ENCODE data around the gene DISP1. TPM values are rescaled to one million over a fixed set of nuclear protein-coding genes. Genes with fewer than 3 reads are reported as not detected.

DISP1 gene
- total and polyA plus RNA-seq, 4 donors: 1.6 to 4.2 (median 2.6) TPM

- Histone ChIP-seq H3K27me3 (ENCODE audit: control insufficient read depth in 4 of 4, insufficient read depth in 4 of 4, low read length in 3 of 4) (no peaks in the 10 kb centered on the region), H3K9ac (ENCODE audit: low read depth in 1 of 2, low read length in 2 of 2) (no peak overlapping the region), H3K36me3 (ENCODE audit: control insufficient read depth in 4 of 4, insufficient read depth in 3 of 4, low read depth in 1 of 4, low read length in 3 of 4) (peaks cover 0 to 3% (median 0%) of the 10 kb centered on the region in 4 donors), H3K4me3 (ENCODE audit: low read depth in 1 of 3, low read length in 3 of 3) (no peak overlapping the region), H3K27ac (ENCODE audit: low read depth in 1 of 2, low read length in 2 of 2) (no peak overlapping the region), H3K4me1 (ENCODE audit: control insufficient read depth in 4 of 4, insufficient read depth in 4 of 4, low read length in 3 of 4) (no peaks in the 10 kb centered on the region), H3K9me3 (ENCODE audit: control insufficient read depth in 4 of 4, low read length in 3 of 4) (no peaks in the 10 kb centered on the region)
- no peak for TF ChIP-seq FOXA1 (IDR thresholded peaks at IDR 0.05)
- TF ChIP-seq RAD21 (IDR thresholded peaks at IDR 0.05): no peak
- no peak for TF ChIP-seq TAF1 (conservative IDR thresholded peaks at IDR 0.05)
- no peak for TF ChIP-seq NR2F2 (IDR thresholded peaks at IDR 0.05)
- TF ChIP-seq REST (IDR thresholded peaks at IDR 0.05): no peak
- no peak for TF ChIP-seq YY1 (IDR thresholded peaks at IDR 0.05)
- no peak for TF ChIP-seq HNF4A (conservative IDR thresholded peaks at IDR 0.05)
- TF ChIP-seq GABPA (IDR thresholded peaks at IDR 0.05 in 1 of 2, conservative IDR thresholded peaks at IDR 0.05 in 1 of 2): no peak
- TF ChIP-seq, protein P1, sequence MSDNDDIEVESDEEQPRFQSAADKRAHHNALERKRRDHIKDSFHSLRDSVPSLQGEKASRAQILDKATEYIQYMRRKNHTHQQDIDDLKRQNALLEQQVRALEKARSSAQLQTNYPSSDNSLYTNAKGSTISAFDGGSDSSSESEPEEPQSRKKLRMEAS (IDR thresholded peaks at IDR 0.05): no peak
- TF ChIP-seq ATF3 (IDR thresholded peaks at IDR 0.05): no peak
- WGBS: 93% methylated on average over 3 of the region's 3 CpGs
- DNase-seq (ENCODE audit: low spot score): no peak
Measured at GRCh38 chr1:222852326-222852725, 37.5 kb downstream of the DISP1 start.

GRCh38 chr1:222861062-222861461, 46.2 kb downstream of the DISP1 start:
- DNase-seq (ENCODE audit: low spot score): no peak
- Histone ChIP-seq H3K4me3 (ENCODE audit: low read depth in 1 of 3, low read length in 3 of 3) (no peak overlapping the region), H3K9ac (ENCODE audit: low read depth in 1 of 2, low read length in 2 of 2) (no peak overlapping the region), H3K4me1 (ENCODE audit: control insufficient read depth in 4 of 4, insufficient read depth in 4 of 4, low read length in 3 of 4) (no peaks in the 10 kb centered on the region), H3K36me3 (ENCODE audit: control insufficient read depth in 4 of 4, insufficient read depth in 3 of 4, low read depth in 1 of 4, low read length in 3 of 4) (peaks cover 0 to 1% (median 0%) of the 10 kb centered on the region in 4 donors), H3K27ac (ENCODE audit: low read depth in 1 of 2, low read length in 2 of 2) (no peak overlapping the region), H3K27me3 (ENCODE audit: control insufficient read depth in 4 of 4, insufficient read depth in 4 of 4, low read length in 3 of 4) (no peaks in the 10 kb centered on the region), H3K9me3 (ENCODE audit: control insufficient read depth in 4 of 4, low read length in 3 of 4) (peaks cover 0 to 1% (median 0%) of the 10 kb centered on the region in 4 donors)
- TF ChIP-seq RXRA (IDR thresholded peaks at IDR 0.05): no peak
- no peak for TF ChIP-seq JUND (IDR thresholded peaks at IDR 0.05)
- TF ChIP-seq EGR1 (IDR thresholded peaks at IDR 0.05; ENCODE audit: low read depth in 2 of 2): no peak
- TF ChIP-seq, protein P1 (IDR thresholded peaks at IDR 0.05): no peak
- TF ChIP-seq HNF4G (IDR thresholded peaks at IDR 0.05): no peak
- no peak for TF ChIP-seq REST (IDR thresholded peaks at IDR 0.05)
- TF ChIP-seq RAD21 (IDR thresholded peaks at IDR 0.05): no peak
- TF ChIP-seq, protein P2, sequence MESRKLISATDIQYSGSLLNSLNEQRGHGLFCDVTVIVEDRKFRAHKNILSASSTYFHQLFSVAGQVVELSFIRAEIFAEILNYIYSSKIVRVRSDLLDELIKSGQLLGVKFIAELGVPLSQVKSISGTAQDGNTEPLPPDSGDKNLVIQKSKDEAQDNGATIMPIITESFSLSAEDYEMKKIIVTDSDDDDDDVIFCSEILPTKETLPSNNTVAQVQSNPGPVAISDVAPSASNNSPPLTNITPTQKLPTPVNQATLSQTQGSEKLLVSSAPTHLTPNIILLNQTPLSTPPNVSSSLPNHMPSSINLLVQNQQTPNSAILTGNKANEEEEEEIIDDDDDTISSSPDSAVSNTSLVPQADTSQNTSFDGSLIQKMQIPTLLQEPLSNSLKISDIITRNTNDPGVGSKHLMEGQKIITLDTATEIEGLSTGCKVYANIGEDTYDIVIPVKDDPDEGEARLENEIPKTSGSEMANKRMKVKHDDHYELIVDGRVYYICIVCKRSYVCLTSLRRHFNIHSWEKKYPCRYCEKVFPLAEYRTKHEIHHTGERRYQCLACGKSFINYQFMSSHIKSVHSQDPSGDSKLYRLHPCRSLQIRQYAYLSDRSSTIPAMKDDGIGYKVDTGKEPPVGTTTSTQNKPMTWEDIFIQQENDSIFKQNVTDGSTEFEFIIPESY (IDR thresholded peaks at IDR 0.05): no peak
- TF ChIP-seq YY1 (IDR thresholded peaks at IDR 0.05): no peak
- no peak for TF ChIP-seq FOXA2 (IDR thresholded peaks at IDR 0.05)
- TF ChIP-seq FOXA1 (IDR thresholded peaks at IDR 0.05): no peak
- TF ChIP-seq NR2F2 (IDR thresholded peaks at IDR 0.05): no peak
- no peak for TF ChIP-seq ATF3 (IDR thresholded peaks at IDR 0.05)
- no peak for TF ChIP-seq HNF4A (conservative IDR thresholded peaks at IDR 0.05)
- WGBS: 62% methylated on average over 3 of the region's 3 CpGs
